GM06990 (cell line): ENCODE data around the gene PLEKHO2.

ENCODE experiments used
- DNase-seq: peaks from one replicate; pipeline ENCODE4 v3.0.0-alpha.2; 2011; ENCODE audit not compliant: insufficient read length; ENCODE audit errors: extremely low read depth
- H3K27me3 ChIP-seq: replicated peaks from 2 replicates; pipeline ENCODE4 v1.6.0; 2011; ENCODE audit warnings: low read length; ENCODE audit not compliant: control insufficient read depth, insufficient read depth
- H3K36me3 ChIP-seq: 2 replicates; pipeline ENCODE4 v1.5.1; 2011; ENCODE audit warnings: low read length; ENCODE audit not compliant: control insufficient read depth, insufficient read depth
- H3K4me3 ChIP-seq: replicated peaks from 2 replicates; pipeline ENCODE4 v1.5.1; 2011; ENCODE audit warnings: low read depth, mild to moderate bottlenecking, control low read depth, low read length
- CTCF ChIP-seq: IDR thresholded peaks from 2 replicates; pipeline ENCODE4 v1.5.1; 2011; ENCODE audit warnings: low read length, control low read depth, mild to moderate bottlenecking, inconsistent platforms; ENCODE audit not compliant: insufficient read depth, poor library complexity, severe bottlenecking

Gene PLEKHO2

GRCh38 chr15:64865998-64866520 is 24.3 kb downstream of the PLEKHO2 start:
- no peak for TF ChIP-seq CTCF
- Histone ChIP-seq H3K36me3 (peaks cover 46% of the 10 kb centered on the region), H3K4me3 (no peak overlapping the region), H3K27me3 (no peaks in the 10 kb centered on the region)
- DNase-seq = no peak

- H3K27me3 ChIP-seq = no peaks in the 10 kb centered on the region
- TF ChIP-seq CTCF = no peak
- H3K36me3 ChIP-seq = peaks cover 27% of the 10 kb centered on the region
- no peak overlapping the region for H3K4me3 ChIP-seq
- DNase-seq = no peak
Measured at GRCh38 chr15:64869501-64869900, 27.8 kb downstream of the PLEKHO2 start.

- Histone ChIP-seq H3K27me3 (no peaks in the 10 kb centered on the region), H3K36me3 (peaks cover 20% of the 10 kb centered on the region), H3K4me3 (no peak overlapping the region)
- no peak for DNase-seq
- no peak for TF ChIP-seq CTCF
Measured at GRCh38 chr15:64870353-64870752, 28.6 kb downstream of the PLEKHO2 start.

GRCh38 chr15:64875641-64876223 is 34.0 kb downstream of the PLEKHO2 start:
- DNase-seq = no peak
- H3K36me3 ChIP-seq = no peaks in the 10 kb centered on the region
- no peak for TF ChIP-seq CTCF
- no peak overlapping the region for H3K4me3 ChIP-seq
- no peaks in the 10 kb centered on the region for H3K27me3 ChIP-seq

- H3K27me3 ChIP-seq = no peaks in the 10 kb centered on the region
- DNase-seq = no peak
- no peaks in the 10 kb centered on the region for H3K36me3 ChIP-seq
- no peak for TF ChIP-seq CTCF
- no peak overlapping the region for H3K4me3 ChIP-seq
Measured at GRCh38 chr15:64877435-64877834, 35.7 kb downstream of the PLEKHO2 start.

GRCh38 chr15:64878705-64879104 is 37.0 kb downstream of the PLEKHO2 start:
- H3K36me3 ChIP-seq = no peaks in the 10 kb centered on the region
- H3K4me3 ChIP-seq = no peak overlapping the region
- H3K27me3 ChIP-seq = no peaks in the 10 kb centered on the region
- TF ChIP-seq CTCF = no peak
- DNase-seq = no peak
